ENCODE data around the gene BICD2.

DNA sequence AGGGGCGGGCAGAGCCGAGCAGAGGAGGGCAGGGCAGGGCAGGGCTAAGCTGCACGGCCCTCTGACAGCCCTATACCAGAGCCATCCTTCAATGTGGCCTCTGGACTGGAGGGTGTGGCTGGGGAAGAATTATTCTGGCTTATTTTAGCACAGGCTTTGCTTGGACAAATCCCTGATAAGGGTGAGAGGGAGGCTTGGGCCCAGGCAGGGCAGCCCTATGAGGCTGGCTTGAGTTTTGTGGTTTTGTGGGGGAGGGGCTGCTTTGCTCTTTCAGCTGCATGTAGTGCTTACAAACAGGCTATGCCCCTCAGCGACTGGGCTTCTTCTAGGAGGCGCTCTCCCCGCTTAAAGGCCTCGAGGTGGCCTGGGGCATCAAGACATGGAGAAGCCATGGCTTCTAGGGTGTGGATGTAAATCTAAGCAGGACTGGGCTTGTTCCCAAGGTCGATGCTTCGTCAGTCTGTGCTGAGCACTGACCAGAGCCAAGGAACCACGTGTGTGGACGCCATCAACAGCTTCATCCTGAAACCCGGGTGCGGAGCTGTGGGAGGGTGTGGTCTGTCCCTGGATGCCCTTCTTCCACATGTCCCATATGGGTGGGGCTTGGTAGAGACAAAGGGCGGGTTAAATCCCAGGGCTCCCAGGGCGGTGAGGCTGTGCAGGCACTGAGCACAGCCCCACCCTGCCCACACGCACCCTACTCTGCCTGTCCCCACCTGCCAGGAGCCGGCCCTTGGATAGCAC is 49.0 kb downstream of the BICD2 start:
- TF ChIP-seq CTCF (IDR thresholded peaks at IDR 0.05 in 2 of 3, conservative IDR thresholded peaks at IDR 0.05 in 1 of 3; ENCODE audit: insufficient read depth in 2 of 3, low read depth in 1 of 3, low read length in 3 of 3) (no peak), POLR2A (conservative IDR thresholded peaks at IDR 0.05) (no peak)
